ENCODE data around the gene CD36. TPM values are rescaled to one million over a fixed set of nuclear protein-coding genes. Genes with fewer than 3 reads are reported as not detected.

CD36 gene
- polyA plus RNA-seq, 1 donor from 2014 or later, result 0.31 TPM

- Histone ChIP-seq H2AFZ (ENCODE audit: low read depth, low read length) (no peak overlapping the region), H3K27me3 (ENCODE audit: insufficient read depth, low read depth, low read length) (no peaks in the 10 kb centered on the region), H3K4me2 (ENCODE audit: low read length) (no peak overlapping the region), H3K9me3 (ENCODE audit: low read length) (no peaks in the 10 kb centered on the region), H3K36me3 (ENCODE audit: insufficient read depth, low read length) (no peaks in the 10 kb centered on the region), H3K79me2 (replicated peaks; ENCODE audit: insufficient read depth, low read length) (no peaks in the 10 kb centered on the region), H3K27ac (ENCODE audit: low read length) (no peak overlapping the region), H3F3A (ENCODE audit: insufficient read depth, low read length, poor library complexity, severe bottlenecking) (no peaks in the 10 kb centered on the region), H3K9ac (ENCODE audit: low read length) (no peak overlapping the region), H3K4me3 (ENCODE audit: low read length) (no peak overlapping the region), H4K20me1 (ENCODE audit: insufficient read depth) (no peaks in the 10 kb centered on the region), H3K9me2 (ENCODE audit: insufficient read depth, low read length) (no peaks in the 10 kb centered on the region)
- TF ChIP-seq RAD21 (conservative IDR thresholded peaks at IDR 0.05) (no peak), CTCF (IDR thresholded peaks at IDR 0.05; ENCODE audit: poor library complexity, severe bottlenecking) (no peak), SMC3 (conservative IDR thresholded peaks at IDR 0.05; ENCODE audit: poor library complexity) (no peak), POLR2AphosphoS5 (IDR thresholded peaks at IDR 0.05) (no peak), TAF1 (IDR thresholded peaks at IDR 0.05; ENCODE audit: low read depth) (no peak), MXI1 (conservative IDR thresholded peaks at IDR 0.05; ENCODE audit: poor library complexity, severe bottlenecking) (no peak), EZH2 (IDR thresholded peaks at IDR 0.05; ENCODE audit: borderline replicate concordance, insufficient read depth, low read length, poor library complexity, severe bottlenecking) (no peak), REST (IDR thresholded peaks at IDR 0.05; ENCODE audit: borderline replicate concordance) (no peak), EP300 (conservative IDR thresholded peaks at IDR 0.05; ENCODE audit: poor library complexity, severe bottlenecking) (no peak)
Observed at GRCh38 chr7:80622541-80622940, 15.9 kb upstream of the CD36 start.

- Histone ChIP-seq H3K36me3 (ENCODE audit: insufficient read depth, low read length) (no peaks in the 10 kb centered on the region), H3K27ac (ENCODE audit: low read length) (no peak overlapping the region), H3K9me2 (ENCODE audit: insufficient read depth, low read length) (no peaks in the 10 kb centered on the region), H4K20me1 (ENCODE audit: insufficient read depth) (no peaks in the 10 kb centered on the region), H3F3A (ENCODE audit: insufficient read depth, low read length, poor library complexity, severe bottlenecking) (no peaks in the 10 kb centered on the region), H3K4me2 (ENCODE audit: low read length) (no peak overlapping the region), H3K9me3 (ENCODE audit: low read length) (no peaks in the 10 kb centered on the region), H3K4me3 (ENCODE audit: low read length) (no peak overlapping the region), H3K9ac (ENCODE audit: low read length) (no peak overlapping the region), H2AFZ (ENCODE audit: low read depth, low read length) (no peak overlapping the region), H3K27me3 (ENCODE audit: insufficient read depth, low read depth, low read length) (no peaks in the 10 kb centered on the region), H3K79me2 (replicated peaks; ENCODE audit: insufficient read depth, low read length) (no peaks in the 10 kb centered on the region)
- TF ChIP-seq CTCF (IDR thresholded peaks at IDR 0.05; ENCODE audit: poor library complexity, severe bottlenecking), result no peak
- TF ChIP-seq TAF1 (IDR thresholded peaks at IDR 0.05; ENCODE audit: low read depth), result no peak
- no peak for TF ChIP-seq EP300 (conservative IDR thresholded peaks at IDR 0.05; ENCODE audit: poor library complexity, severe bottlenecking)
Observed at GRCh38 chr7:80623503-80624252, 14.8 kb upstream of the CD36 start.
